Kidney (tissue), 14 donors: ENCODE measurements around the gene PHYKPL. TPM values are rescaled to one million over a fixed set of nuclear protein-coding genes. Genes with fewer than 3 reads are reported as not detected.

Experiments used
- DNase-seq, 5 donors: peaks; one replicate each; pipeline ENCODE4 v3.0.0-alpha.2; 2013 to 2020
- FAIRE-seq: peaks from 2 replicates; lab custom pipeline; 2012; peaks lifted over from hg19 to GRCh38; lab: Jason Lieb, UNC
- H3K27ac ChIP-seq, 2 donors: one replicate each; pipeline ENCODE4 v1.7.0; 2013; ENCODE audit warnings: low read depth in 2 of 2, low read length in 2 of 2, inconsistent platforms in 1 of 2
- H3K27me3 ChIP-seq: one replicate; pipeline ENCODE4 v1.7.1; 2013; ENCODE audit warnings: low read length, inconsistent platforms; ENCODE audit not compliant: control insufficient read depth, insufficient read depth
- H3K36me3 ChIP-seq, 3 donors: one replicate each; pipeline versions ENCODE4 v1.7.0 to v1.7.1; 2013; ENCODE audit warnings: low read length in 3 of 3, control low read depth in 1 of 3, inconsistent platforms in 1 of 3; ENCODE audit not compliant: insufficient read depth in 3 of 3, control insufficient read depth in 2 of 3
- H3K4me1 ChIP-seq, 3 donors: one replicate each; pipeline versions ENCODE4 v1.7.0 to v1.7.1; 2013; ENCODE audit warnings: low read length in 3 of 3, inconsistent platforms in 1 of 3, low read depth in 1 of 3; ENCODE audit not compliant: control insufficient read depth in 2 of 3, insufficient read depth in 2 of 3
- H3K4me3 ChIP-seq, 3 donors: one replicate each; pipeline versions ENCODE4 v1.7.0 to v1.8.1; 2013; ENCODE audit warnings: low read length in 3 of 3, control low read depth in 1 of 3, inconsistent platforms in 1 of 3
- H3K9ac ChIP-seq, 3 donors: one replicate each; pipeline versions ENCODE4 v1.7.0 to v1.7.1; 2013; ENCODE audit warnings: low read length in 3 of 3, control low read depth in 1 of 3, inconsistent platforms in 1 of 3
- H3K9me3 ChIP-seq, 3 donors: one replicate each; pipeline versions ENCODE4 v1.7.0 to v1.7.1; 2013; ENCODE audit warnings: low read length in 3 of 3, control low read depth in 1 of 3, inconsistent platforms in 1 of 3; ENCODE audit not compliant: control insufficient read depth in 2 of 3, insufficient read depth in 1 of 3
- intact Hi-C: fragments of 100-400 bp; cut with DNase I; formaldehyde crosslinking; loops from one replicate; pipeline ENCODE4 v1.11.1; 2022
- polyA plus RNA-seq: library from polyadenylated mRNA; stranded (reverse); fragments of 350-450 nt; fragmentation: Illumina TruSeq; extraction: RNeasy Lipid Tissue Mini Kit (QIAGEN cat#74804); gene quantifications from one replicate; pipeline ENCODE4 v1.2.3, GENCODE V29; 2014; ENCODE audit warnings: low read depth, low replicate concordance; ENCODE audit not compliant: insufficient read depth
- total RNA-seq: library from RNA; stranded (reverse); fragmentation: NEBNext Ultra II Directional; extraction: Animal tissue kit (Norgen Biotek cat#: 25700); gene quantifications from one replicate; pipeline ENCODE4 v1.2.1, GENCODE V29; 2021
- TF ChIP-seq, protein P1 (sequence below): IDR thresholded peaks from 3 replicates; pipeline ENCODE4 v1.5.1; 2012; ENCODE audit warnings: mild to moderate bottlenecking, moderate library complexity, borderline replicate concordance; ENCODE audit not compliant: insufficient read depth; ENCODE audit errors: extremely low read depth
- donor health status: control.
- donor health status: control.
- donor health status: control.
- donor health status: control.
- donor health status: control.
- donor health status: DM: yes; HTN: yes; CAD: no.
- donor health status: Normal renal cell carcinoma (clear cell type).

Gene PHYKPL
- total and polyA plus RNA-seq, 2 donors from 2014 or later = 35.3 to 116 TPM

DNA sequence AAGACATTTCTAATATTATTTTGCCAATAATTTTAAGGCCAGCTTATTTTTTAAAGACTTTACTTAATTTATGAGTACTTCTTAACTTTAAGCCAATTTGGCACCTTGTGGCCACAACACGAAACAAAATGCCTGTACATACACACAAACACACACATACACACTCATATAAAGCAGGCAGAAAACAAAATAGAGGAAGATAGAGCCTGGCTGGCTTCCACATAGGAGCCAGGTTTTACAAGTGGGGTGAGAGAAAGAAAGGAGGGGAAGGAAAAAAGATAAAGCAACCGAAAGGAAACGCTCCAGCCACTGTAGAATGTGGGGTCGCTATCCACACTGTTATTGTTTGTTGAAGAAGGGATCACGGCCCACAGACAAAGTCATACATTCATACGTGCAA, 55.8 kb downstream of the PHYKPL start:
- no peak overlapping the region for H3K27ac ChIP-seq
- intact Hi-C loops = no loop called here
- no peak for DNase-seq
- H3K36me3 ChIP-seq = no peaks in the 10 kb centered on the region
- H3K27me3 ChIP-seq = no peaks in the 10 kb centered on the region
- H3K4me3 ChIP-seq = no peak overlapping the region
- peaks cover 0 to 2% (median 0%) of the 10 kb centered on the region in 3 donors for H3K9me3 ChIP-seq
- no peak overlapping the region for H3K9ac ChIP-seq
- no peaks in the 10 kb centered on the region for H3K4me1 ChIP-seq
- FAIRE-seq = no peak
- TF ChIP-seq, protein P1, sequence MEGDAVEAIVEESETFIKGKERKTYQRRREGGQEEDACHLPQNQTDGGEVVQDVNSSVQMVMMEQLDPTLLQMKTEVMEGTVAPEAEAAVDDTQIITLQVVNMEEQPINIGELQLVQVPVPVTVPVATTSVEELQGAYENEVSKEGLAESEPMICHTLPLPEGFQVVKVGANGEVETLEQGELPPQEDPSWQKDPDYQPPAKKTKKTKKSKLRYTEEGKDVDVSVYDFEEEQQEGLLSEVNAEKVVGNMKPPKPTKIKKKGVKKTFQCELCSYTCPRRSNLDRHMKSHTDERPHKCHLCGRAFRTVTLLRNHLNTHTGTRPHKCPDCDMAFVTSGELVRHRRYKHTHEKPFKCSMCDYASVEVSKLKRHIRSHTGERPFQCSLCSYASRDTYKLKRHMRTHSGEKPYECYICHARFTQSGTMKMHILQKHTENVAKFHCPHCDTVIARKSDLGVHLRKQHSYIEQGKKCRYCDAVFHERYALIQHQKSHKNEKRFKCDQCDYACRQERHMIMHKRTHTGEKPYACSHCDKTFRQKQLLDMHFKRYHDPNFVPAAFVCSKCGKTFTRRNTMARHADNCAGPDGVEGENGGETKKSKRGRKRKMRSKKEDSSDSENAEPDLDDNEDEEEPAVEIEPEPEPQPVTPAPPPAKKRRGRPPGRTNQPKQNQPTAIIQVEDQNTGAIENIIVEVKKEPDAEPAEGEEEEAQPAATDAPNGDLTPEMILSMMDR = no peak

DNA sequence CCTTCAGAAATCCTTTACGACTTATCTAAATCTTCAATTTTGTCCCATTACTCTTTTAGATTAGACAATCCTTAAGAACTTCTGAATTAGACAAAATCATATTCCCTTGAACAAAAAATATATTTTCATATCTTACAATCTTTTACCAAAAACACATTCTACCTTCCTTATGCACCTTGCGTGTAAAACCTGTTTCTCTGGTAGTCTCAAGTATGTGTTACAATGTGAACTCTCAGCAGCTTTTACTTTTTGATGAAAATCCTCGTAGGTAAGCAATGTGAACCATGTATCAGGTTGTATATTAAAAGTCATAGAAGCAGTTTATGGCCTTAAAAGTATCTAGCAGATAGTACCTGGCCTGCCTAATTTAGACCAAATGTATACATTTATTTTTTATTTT, 58.1 kb downstream of the PHYKPL start:
- intact Hi-C loops = no loop called here
- Histone ChIP-seq H3K4me1 (no peaks in the 10 kb centered on the region), H3K4me3 (no peak overlapping the region), H3K27ac (no peak overlapping the region), H3K36me3 (no peaks in the 10 kb centered on the region), H3K27me3 (no peaks in the 10 kb centered on the region), H3K9me3 (peaks cover 0 to under 1% (median 0%) of the 10 kb centered on the region in 3 donors), H3K9ac (no peak overlapping the region)
- TF ChIP-seq, protein P1 = no peak
- FAIRE-seq = no peak
- no peak for DNase-seq

DNA sequence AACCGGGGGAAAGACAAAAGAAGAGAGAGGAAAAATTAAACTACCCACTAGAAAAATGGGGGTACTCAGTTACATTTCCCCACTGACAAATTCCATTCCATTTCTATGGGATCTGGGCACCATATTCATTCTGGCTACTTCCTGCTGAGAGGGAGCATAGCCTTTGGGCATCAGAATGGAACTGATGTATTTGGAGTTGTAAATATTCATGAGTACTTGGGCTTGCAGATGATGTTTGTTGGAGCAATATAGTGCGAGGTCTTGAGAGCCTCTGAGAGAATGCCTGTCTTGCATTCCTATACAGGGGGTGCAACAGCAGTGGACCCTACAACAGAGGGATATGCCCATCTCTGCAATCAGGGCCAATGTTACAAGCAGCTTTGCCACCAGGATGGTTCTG, 62.1 kb downstream of the PHYKPL start:
- DNase-seq (no peak), FAIRE-seq (no peak)
- intact Hi-C loops = no loop called here
- Histone ChIP-seq H3K4me1 (no peaks in the 10 kb centered on the region), H3K4me3 (no peak overlapping the region), H3K9ac (no peak overlapping the region), H3K27me3 (no peaks in the 10 kb centered on the region), H3K36me3 (no peaks in the 10 kb centered on the region), H3K9me3 (no peaks in the 10 kb centered on the region), H3K27ac (no peak overlapping the region)
- TF ChIP-seq, protein P1 = no peak

DNA sequence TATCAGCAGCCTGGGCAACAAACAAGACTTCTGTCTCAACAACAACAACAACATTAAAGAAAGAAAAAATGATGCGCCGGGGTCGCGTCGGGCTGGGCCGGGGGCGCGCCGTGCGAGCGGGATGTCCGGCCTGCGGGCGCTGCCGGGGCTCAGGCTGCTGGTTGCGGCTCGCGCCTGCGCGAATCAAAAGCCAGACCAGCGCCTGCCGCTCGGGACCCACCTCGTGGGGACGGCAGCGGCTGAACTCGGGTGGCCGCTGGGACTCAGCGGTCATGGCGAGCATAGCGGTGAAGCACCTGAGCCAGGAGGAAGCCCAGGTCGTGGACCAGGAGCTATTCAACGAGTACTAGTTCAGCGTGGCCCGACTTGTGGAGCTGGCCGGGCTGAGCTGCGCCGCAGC, 67.0 kb downstream of the PHYKPL start:
- no peaks in the 10 kb centered on the region for H3K36me3 ChIP-seq
- FAIRE-seq (no peak), DNase-seq (no peak)
- no peaks in the 10 kb centered on the region for H3K27me3 ChIP-seq
- no peak overlapping the region for H3K27ac ChIP-seq
- TF ChIP-seq, protein P1 = no peak
- H3K4me3 ChIP-seq = no peak overlapping the region
- intact Hi-C loops = no loop called here
- H3K9ac ChIP-seq = no peak overlapping the region
- peaks cover 0 to 4% (median 0%) of the 10 kb centered on the region in 3 donors for H3K4me1 ChIP-seq
- no peaks in the 10 kb centered on the region for H3K9me3 ChIP-seq
